Endothelial cell of umbilical vein (primary cell): Measurements from ENCODE around the gene RPS23. TPM values are rescaled to one million over a fixed set of nuclear protein-coding genes. Genes with fewer than 3 reads are reported as not detected.

Experiments used
- BruUV-seq: library from RNA; stranded (reverse); fragments of 400-500 nt; replicated peaks from 2 replicates; lab custom pipeline; 2021; lab: Mats Ljungman, UMichigan
- CTCF ChIA-PET: fragments of 300-600, 350-600 bp; sonication (Branson Sonifier 250); formaldehyde crosslinking; loops from one replicate; lab custom pipeline; 2021; ENCODE audit warnings: antibody characterized with exemption, inconsistent platforms; lab: Charles Lee
- POLR2A ChIA-PET: fragments of 300-600, 350-600 bp; sonication (Branson Sonifier 250); formaldehyde crosslinking; loops from one replicate; lab custom pipeline; 2021; ENCODE audit warnings: antibody characterized with exemption, inconsistent platforms; lab: Charles Lee
- DNase-seq: peaks from one replicate; pipeline ENCODE4 v3.0.0-alpha.2; 2011; ENCODE audit warnings: low read depth, low spot score
- FAIRE-seq: peaks from 2 replicates; lab custom pipeline; 2011; peaks lifted over from hg19 to GRCh38; lab: Jason Lieb, UNC
- H2AFZ ChIP-seq: 2 replicates; pipeline ENCODE4 v1.6.0; 2012; ENCODE audit warnings: low read depth, low read length, control low read depth, inconsistent platforms
- H3K27ac ChIP-seq: 2 replicates; pipeline ENCODE4 v1.5.1; 2011; ENCODE audit warnings: low read depth, mild to moderate bottlenecking, control low read depth, low read length, moderate library complexity; ENCODE audit not compliant: insufficient read depth
- H3K27me3 ChIP-seq, 2 experiments: 2 replicates each; pipeline versions ENCODE4 v1.6.0 to v1.6.1; 2011; ENCODE audit warnings: low read length in 2 of 2, mixed read lengths in 1 of 2; ENCODE audit not compliant: control insufficient read depth in 2 of 2, insufficient read depth in 2 of 2
- H3K36me3 ChIP-seq, 2 experiments: 2 replicates in 1 of 2; 3 replicates in 1 of 2; pipeline ENCODE4 v1.5.1; 2011; ENCODE audit warnings: low read length in 2 of 2, mild to moderate bottlenecking in 1 of 2, moderate library complexity in 1 of 2; ENCODE audit not compliant: control insufficient read depth in 2 of 2, insufficient read depth in 2 of 2; ENCODE audit errors: extremely low read depth in 1 of 2
- H3K4me1 ChIP-seq: 3 replicates; pipeline ENCODE4 v1.5.1; 2011; ENCODE audit warnings: mild to moderate bottlenecking, low read length; ENCODE audit not compliant: control insufficient read depth, insufficient read depth; ENCODE audit errors: extremely low read depth
- H3K4me2 ChIP-seq: 2 replicates; pipeline ENCODE4 v1.6.1; 2011; ENCODE audit warnings: low read length, control low read depth, mixed read lengths; ENCODE audit not compliant: insufficient read depth
- H3K4me3 ChIP-seq, 3 experiments: fragments of 200-600 bp in 1 of 3; sonication (generic), shearing (Covaris generic) in 1 of 3; replicated peaks in 1 of 3; 2 replicates each; pipeline ENCODE4 v1.5.1; 2011 to 2016; ENCODE audit warnings: control low read depth in 3 of 3, low read length in 3 of 3, mild to moderate bottlenecking in 2 of 3, inconsistent platforms in 1 of 3, low read depth in 1 of 3, moderate library complexity in 1 of 3; ENCODE audit not compliant: insufficient read depth in 1 of 3
- H3K79me2 ChIP-seq: 2 replicates; pipeline ENCODE4 v1.6.0; 2012; ENCODE audit warnings: low read length, inconsistent platforms; ENCODE audit not compliant: control insufficient read depth, insufficient read depth
- H3K9ac ChIP-seq: replicated peaks from 2 replicates; pipeline ENCODE3; 2011; ENCODE audit warnings: low read length, control low read depth; ENCODE audit not compliant: insufficient read depth; ENCODE audit errors: extremely low read depth
- H3K9me1 ChIP-seq: replicated peaks from 3 replicates; pipeline ENCODE4 v1.6.0; 2011; ENCODE audit warnings: mild to moderate bottlenecking, low read length; ENCODE audit not compliant: control insufficient read depth, insufficient read depth; ENCODE audit errors: extremely low read depth
- H3K9me3 ChIP-seq: replicated peaks from 2 replicates; pipeline ENCODE4 v1.5.1; 2012; ENCODE audit warnings: low read length, inconsistent platforms; ENCODE audit not compliant: control insufficient read depth, insufficient read depth
- H4K20me1 ChIP-seq: replicated peaks from 2 replicates; pipeline ENCODE3; 2011; ENCODE audit warnings: mild to moderate bottlenecking, low read length; ENCODE audit not compliant: control insufficient read depth, insufficient read depth; ENCODE audit errors: extremely low read depth
- EZH2 ChIP-seq: IDR thresholded peaks from 2 replicates; pipeline ENCODE4 v1.6.1; 2012; ENCODE audit warnings: borderline replicate concordance, low read depth, mild to moderate bottlenecking, moderate library complexity, low read length, inconsistent platforms; ENCODE audit not compliant: severe bottlenecking
- FOS ChIP-seq: IDR thresholded peaks from 2 replicates; pipeline ENCODE4 v1.6.1; 2011; ENCODE audit warnings: mild to moderate bottlenecking, low read length, moderate library complexity, borderline replicate concordance; ENCODE audit not compliant: insufficient read depth
- GATA2 ChIP-seq: IDR thresholded peaks from 2 replicates; pipeline ENCODE4 v1.7.0; 2011; ENCODE audit warnings: low read depth, mild to moderate bottlenecking, moderate library complexity, mixed read lengths, low read length; ENCODE audit not compliant: insufficient read length, insufficient read depth
- JUN ChIP-seq: IDR thresholded peaks from 2 replicates; pipeline ENCODE4 v1.6.1; 2011; ENCODE audit warnings: borderline replicate concordance, low read depth; ENCODE audit not compliant: insufficient read length, insufficient read depth
- MYC ChIP-seq: IDR thresholded peaks from one replicate; pipeline ENCODE4 v1.6.1; 2011; ENCODE audit warnings: mild to moderate bottlenecking, low read depth, low read length
- POLR2A ChIP-seq: IDR thresholded peaks from 2 replicates; pipeline ENCODE4 v1.6.1; 2012; ENCODE audit warnings: low read depth, mild to moderate bottlenecking, control low read depth, low read length
- POLR2AphosphoS5 ChIP-seq: IDR thresholded peaks from 2 replicates; pipeline ENCODE4 v1.6.1; 2012; ENCODE audit warnings: low read depth, mild to moderate bottlenecking, control low read depth, low read length, moderate library complexity; ENCODE audit not compliant: insufficient read depth
- dilution Hi-C: fragments of 300-500 bp; cut with MboI; formaldehyde crosslinking; loops from one replicate; pipeline ENCODE4 v1.15.0; 2019; ENCODE audit warnings: low sequenced_read_pairs; ENCODE audit not compliant: extremely low pct_ligation_motif_present
- intact Hi-C: fragments of 100-400 bp; cut with micrococcal nuclease; formaldehyde crosslinking; loops from one replicate; pipeline ENCODE4 v1.10.0; 2022
- polyA plus RNA-seq, 4 experiments: library from polyadenylated mRNA; depleted of rRNA in 3 of 4; stranded (reverse) in 3 of 4; unstranded in 1 of 4; fragments of >200 nt; gene quantifications; 2 replicates each; pipeline versions ENCODE4 v1.2.1 to v1.2.3, GENCODE V29; 2011 to 2012; ENCODE audit warnings: missing spikeins in 1 of 4
- total RNA-seq: library from RNA; stranded (reverse); gene quantifications from 2 replicates; pipeline ENCODE4 v1.2.3, GENCODE V29; 2021
- TF ChIP-seq, protein P1 (sequence below): IDR thresholded peaks from 2 replicates; pipeline ENCODE4 v1.6.1; 2011; ENCODE audit not compliant: insufficient read depth, insufficient read length
- TF ChIP-seq, protein P2 (sequence below), 2 donors: IDR thresholded peaks; 1 replicate in 1 of 2; 2 replicates in 1 of 2; pipeline ENCODE4 v1.5.1; 2011; ENCODE audit warnings: low read length in 2 of 2, mild to moderate bottlenecking in 2 of 2, moderate library complexity in 2 of 2, control low read depth in 1 of 2, inconsistent platforms in 1 of 2, low read depth in 1 of 2; ENCODE audit not compliant: insufficient read depth in 1 of 2; ENCODE audit errors: extremely low read depth in 1 of 2

The RPS23 gene
- total and polyA plus RNA-seq, 2 donors (not counting 3 experiments of a cell fraction or from before 2014, with no cell fraction given): 2,037 to 3,265 TPM

DNA sequence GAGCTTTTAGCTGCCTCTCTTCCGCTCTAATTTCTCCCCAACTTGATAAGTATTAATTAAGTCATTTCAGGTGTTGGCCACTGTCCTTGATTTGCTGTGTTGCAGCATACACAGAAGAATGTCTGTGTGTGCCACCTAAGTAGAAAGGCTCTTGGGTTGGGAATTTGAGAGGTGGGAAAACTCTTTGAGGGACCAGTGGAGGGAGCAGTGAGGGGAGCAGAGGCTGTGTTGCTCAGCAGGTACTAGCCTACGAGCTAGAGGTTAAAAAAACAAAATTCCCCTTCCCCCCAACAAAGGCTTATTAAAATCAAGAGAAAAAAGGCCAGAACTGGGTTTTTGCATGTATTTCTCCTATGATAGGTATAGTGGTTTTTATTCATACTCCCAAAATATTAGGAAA, 20.9 kb downstream of the RPS23 start:
- H3K27me3 ChIP-seq: no peaks in the 10 kb centered on the region
- H4K20me1 ChIP-seq: no peaks in the 10 kb centered on the region
- FAIRE-seq (no peak), DNase-seq (no peak)
- intact Hi-C loops: no loop called here
- H3K9me1 ChIP-seq: no peaks in the 10 kb centered on the region
- no TSS peak for BruUV-seq
- no peaks in the 10 kb centered on the region for H3K9me3 ChIP-seq
- no peak overlapping the region for H3K4me2 ChIP-seq
- dilution Hi-C loops: no loop called here
- H3K9ac ChIP-seq: no peak overlapping the region
- no peaks in the 10 kb centered on the region for H3K36me3 ChIP-seq
- no peak overlapping the region for H3K27ac ChIP-seq
- H3K4me3 ChIP-seq: no peak overlapping the region
- H2AFZ ChIP-seq: no peak overlapping the region
- no peaks in the 10 kb centered on the region for H3K79me2 ChIP-seq
- POLR2A ChIA-PET: no interaction called here
- H3K4me1 ChIP-seq: no peaks in the 10 kb centered on the region
- TF ChIP-seq MYC (no peak), FOS (no peak), POLR2AphosphoS5 (no peak), EZH2 (no peak), JUN (no peak), POLR2A (no peak), GATA2 (no peak)
- TF ChIP-seq, protein P1, sequence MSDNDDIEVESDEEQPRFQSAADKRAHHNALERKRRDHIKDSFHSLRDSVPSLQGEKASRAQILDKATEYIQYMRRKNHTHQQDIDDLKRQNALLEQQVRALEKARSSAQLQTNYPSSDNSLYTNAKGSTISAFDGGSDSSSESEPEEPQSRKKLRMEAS: no peak
- TF ChIP-seq, protein P2, sequence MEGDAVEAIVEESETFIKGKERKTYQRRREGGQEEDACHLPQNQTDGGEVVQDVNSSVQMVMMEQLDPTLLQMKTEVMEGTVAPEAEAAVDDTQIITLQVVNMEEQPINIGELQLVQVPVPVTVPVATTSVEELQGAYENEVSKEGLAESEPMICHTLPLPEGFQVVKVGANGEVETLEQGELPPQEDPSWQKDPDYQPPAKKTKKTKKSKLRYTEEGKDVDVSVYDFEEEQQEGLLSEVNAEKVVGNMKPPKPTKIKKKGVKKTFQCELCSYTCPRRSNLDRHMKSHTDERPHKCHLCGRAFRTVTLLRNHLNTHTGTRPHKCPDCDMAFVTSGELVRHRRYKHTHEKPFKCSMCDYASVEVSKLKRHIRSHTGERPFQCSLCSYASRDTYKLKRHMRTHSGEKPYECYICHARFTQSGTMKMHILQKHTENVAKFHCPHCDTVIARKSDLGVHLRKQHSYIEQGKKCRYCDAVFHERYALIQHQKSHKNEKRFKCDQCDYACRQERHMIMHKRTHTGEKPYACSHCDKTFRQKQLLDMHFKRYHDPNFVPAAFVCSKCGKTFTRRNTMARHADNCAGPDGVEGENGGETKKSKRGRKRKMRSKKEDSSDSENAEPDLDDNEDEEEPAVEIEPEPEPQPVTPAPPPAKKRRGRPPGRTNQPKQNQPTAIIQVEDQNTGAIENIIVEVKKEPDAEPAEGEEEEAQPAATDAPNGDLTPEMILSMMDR (IDR thresholded peaks at IDR 0.05; ENCODE audit: extremely low read depth in 1 of 2, insufficient read depth in 1 of 2, low read depth in 1 of 2, low read length in 2 of 2): no peak
- CTCF ChIA-PET: no interaction called here
